Left kidney (tissue), 8 donors: Measurements from ENCODE around the gene SALL3. TPM values are rescaled to one million over a fixed set of nuclear protein-coding genes. Genes with fewer than 3 reads are reported as not detected.
"Not testable (repeated sequence)": the region's sequence is repeated elsewhere in the genome, so short reads cannot be mapped to it uniquely, and the experiment has no call there.

Experiments used
- DNase-seq: peaks from one replicate; pipeline ENCODE4 v3.0.0-alpha.2; 2013
- long read RNA-seq, 8 donors: transcript quantifications; one replicate each; lab custom pipeline, GENCODE V29; 2026
- polyA plus RNA-seq: library from polyadenylated mRNA; unstranded; fragments of 120-200 nt; gene quantifications from one replicate; pipeline ENCODE4 v1.2.1, GENCODE V29; 2013; ENCODE audit not compliant: insufficient read length

The SALL3 gene
- polyA plus RNA-seq = 9.6 TPM
- long read RNA-seq, donor 1, partial matches to known transcripts = 6 of 8 reads
- long read RNA-seq, donor 1, other reads (novel, unspliced or antisense) = 0 of 8 reads
- long read RNA-seq, donor 2, partial matches to known transcripts = 0 of 3 reads
- long read RNA-seq, donor 2, other reads (novel, unspliced or antisense) = 0 of 3 reads
- long read RNA-seq, donor 3 = 0 reads
- long read RNA-seq, donor 4 = 0 reads
- long read RNA-seq, donor 5, partial matches to known transcripts = 0 of 4 reads
- long read RNA-seq, donor 5, other reads (novel, unspliced or antisense) = 0 of 4 reads
- long read RNA-seq, donor 6, partial matches to known transcripts = 0 of 1 reads
- long read RNA-seq, donor 6, other reads (novel, unspliced or antisense) = 0 of 1 reads
- long read RNA-seq, donor 7, partial matches to known transcripts = 5 of 6 reads
- long read RNA-seq, donor 7, other reads (novel, unspliced or antisense) = 0 of 6 reads
- long read RNA-seq, donor 8 = 0 reads

DNA sequence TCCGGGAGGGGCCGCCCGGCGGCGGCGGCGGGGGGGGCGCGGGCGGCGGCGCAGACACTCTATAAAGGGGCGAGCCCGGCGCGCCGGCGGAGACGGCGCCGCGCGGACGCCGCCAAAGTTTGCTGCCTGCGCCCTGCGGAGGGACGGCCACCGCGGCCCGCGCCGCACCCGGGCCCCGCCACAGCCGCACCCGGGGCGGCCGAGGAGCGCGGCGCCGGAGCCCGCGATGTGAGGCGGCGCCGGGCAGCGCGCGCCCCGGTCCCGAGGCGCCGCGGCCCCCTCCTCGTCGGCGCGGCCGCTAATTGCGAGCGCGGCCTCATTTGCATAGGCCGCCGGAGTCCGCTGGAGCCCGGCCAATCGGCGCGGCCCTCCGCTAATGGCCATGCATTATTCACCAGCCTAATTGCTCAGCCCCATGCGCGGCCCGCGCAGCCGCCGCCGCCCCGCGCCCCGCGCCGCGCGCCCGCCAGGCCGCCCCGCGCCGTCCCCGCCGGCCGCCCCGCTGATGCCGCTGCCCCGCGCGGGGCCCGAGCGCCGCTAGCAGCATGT, at the start of gene SALL3:
TSS of gene SALL3 (plus strand) at position 89 of the 549 bp plus-strand sequence. CDS start at position 546, 457 bp downstream.
- DNase-seq = no peak

DNA sequence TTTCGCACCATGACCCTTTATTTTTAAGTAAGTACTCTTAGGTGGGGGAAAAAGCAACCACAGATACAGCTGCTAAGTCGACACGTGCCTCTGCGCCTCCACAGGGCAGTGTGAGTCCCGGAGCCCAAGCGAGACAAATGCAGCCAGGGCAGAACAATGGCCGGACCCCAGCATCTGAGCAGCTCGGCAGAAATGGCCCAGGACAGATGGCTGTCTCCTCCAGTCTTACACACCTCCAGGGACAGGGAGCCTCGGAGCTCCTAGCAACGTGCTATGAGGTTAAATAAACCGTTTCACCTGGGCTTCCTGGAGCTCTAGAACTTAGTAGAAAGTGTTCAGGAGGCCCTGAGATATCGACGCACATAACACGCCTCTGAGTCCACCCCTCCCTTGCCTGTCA, 47.3 kb upstream of the SALL3 start:
- DNase-seq = no peak

DNA sequence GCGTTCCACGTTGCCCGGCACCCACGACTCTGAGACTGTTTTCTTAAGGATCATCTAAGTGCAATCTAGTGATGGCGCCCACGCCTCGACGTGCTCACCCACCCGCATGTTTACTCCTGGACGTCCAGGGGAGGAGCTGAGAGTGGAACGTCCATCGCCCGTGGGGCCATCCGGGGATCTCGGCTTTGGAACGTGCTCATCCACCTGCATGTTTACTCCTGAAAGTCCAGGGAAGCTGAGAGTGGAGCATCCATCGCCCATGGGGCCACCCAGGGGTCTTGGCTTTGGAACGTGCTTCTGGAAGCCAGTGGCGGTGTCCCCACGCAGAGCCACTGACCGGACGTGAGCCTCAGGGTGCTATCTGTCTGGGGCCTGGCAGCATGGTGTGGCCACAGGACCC, 45.6 kb upstream of the SALL3 start:
- no peak for DNase-seq

DNA sequence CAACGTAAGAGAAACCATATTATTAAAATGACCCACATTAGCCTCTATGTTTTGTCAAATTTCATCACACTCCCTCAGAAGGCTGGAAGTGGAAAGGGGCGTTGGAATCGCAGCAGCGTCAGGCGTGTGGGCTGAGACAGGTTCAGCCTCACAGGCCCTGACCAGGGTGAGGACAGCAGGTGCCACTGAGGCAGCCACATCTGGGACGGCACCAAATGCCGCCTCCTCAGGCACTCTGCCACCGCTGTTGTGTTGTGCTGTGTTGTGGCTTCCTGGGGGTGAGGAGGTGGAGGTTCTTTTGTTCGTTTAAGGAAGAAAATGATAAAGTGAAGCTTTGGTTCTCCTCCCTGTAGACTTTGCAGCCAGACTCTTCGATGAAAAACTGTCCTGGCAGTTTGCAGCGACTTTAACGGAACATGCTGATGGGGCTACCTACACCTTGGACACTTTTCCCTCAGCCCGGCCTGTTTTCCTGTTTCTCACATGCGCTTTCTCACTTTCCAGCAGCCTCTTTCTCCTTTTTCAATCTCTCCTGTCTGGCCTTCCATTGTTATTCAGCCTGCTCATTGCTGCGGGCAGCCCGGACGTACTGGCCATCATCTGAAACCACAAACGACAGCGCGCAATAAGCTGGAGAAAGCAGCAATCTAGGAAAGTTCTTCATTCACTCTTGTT, 44.9 kb upstream of the SALL3 start:
- DNase-seq = no peak

DNA sequence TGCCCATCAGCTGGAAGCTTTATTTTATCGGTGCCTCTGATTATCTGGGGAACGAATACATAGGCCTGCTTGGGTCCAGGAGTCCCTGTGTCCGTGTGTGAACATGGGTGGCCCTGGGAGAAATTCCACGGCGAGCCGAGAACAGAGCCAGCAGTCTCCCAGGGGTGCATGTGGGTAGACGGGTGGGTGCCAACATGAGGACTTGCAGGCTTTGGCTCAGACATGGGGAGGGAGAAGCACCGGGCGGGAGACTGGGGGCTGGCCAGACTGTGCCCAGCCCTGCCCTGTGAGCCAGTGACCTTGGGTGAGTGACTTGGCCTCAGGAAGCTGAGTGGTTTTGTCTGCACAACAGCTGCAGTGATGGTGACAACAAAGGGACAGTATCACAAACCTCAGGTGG, 44.2 kb upstream of the SALL3 start:
- no peak for DNase-seq

DNA sequence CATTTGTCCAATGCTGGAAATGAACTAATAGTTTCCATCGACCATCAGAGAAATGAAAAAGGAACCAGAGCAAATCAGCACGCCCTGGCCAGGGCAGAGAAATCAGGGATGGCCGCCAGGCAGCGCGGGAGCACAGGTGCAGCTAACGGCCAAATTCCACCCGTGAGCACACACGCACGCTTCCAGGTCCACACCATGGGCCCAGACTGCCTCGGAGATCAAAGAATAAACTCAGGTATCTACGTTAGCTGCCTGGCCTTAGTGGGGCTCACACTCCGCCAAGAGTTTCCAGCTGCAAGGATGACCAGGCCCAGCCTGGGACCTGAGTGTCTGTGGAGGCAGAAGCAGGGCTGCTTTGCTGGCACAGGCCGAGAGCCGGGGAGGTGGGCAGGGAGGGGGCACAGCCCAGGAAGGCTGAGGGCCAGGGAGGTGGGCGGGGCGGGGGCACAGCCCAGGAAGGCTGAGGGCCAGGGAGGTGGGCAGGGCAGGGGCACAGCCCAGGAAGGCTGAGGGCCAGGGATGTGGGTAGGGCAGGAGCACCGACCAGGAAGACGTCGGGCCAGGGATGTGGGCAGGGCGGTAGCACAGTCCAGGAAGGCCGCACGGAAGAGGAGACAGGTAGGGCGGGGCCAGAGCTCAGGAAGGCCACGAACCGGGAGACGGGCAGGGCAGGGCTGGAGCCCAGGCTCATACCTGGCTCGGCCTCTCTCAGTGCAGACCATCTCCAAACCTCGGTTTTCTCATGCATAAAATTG, 43.2 kb upstream of the SALL3 start:
- DNase-seq = no peak

DNA sequence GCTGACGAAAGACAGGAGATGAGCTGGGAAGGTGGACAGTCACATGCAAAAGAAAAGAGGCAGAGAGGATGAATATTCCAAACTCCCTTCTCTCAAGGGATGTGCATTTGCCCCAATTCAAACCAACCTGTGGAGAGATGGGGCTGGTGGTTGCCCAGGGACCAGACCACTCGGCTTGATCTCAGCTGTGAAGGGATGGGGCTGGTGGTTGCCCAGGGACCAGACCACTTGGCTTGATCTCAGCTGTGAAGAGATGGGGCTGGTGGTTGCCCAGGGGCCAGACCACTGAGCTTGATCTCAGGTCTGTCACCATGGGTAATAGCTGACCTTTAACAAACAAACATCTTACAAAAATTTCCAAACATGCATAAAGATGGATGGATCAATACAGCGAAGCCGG, 42.5 kb upstream of the SALL3 start:
- DNase-seq = no peak

DNA sequence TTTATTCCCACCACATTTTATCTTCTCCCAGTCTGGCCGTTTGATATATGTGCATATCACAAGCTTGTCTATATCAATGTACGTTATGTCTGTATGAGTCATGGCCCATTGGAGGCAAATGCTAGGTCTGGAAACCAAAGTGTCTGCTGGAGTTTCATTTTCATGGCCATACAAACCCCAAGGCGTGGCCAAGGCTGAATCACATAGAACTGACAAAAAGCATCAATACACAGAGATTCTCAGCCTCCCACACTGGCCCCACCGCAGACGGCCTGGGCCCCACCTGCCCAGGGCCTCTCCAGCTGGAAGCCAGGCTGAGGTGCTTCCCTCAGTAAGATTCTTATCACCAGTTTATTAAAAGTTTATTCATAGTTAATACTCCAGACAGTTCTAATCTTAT, 40.5 kb upstream of the SALL3 start:
- no peak for DNase-seq

DNA sequence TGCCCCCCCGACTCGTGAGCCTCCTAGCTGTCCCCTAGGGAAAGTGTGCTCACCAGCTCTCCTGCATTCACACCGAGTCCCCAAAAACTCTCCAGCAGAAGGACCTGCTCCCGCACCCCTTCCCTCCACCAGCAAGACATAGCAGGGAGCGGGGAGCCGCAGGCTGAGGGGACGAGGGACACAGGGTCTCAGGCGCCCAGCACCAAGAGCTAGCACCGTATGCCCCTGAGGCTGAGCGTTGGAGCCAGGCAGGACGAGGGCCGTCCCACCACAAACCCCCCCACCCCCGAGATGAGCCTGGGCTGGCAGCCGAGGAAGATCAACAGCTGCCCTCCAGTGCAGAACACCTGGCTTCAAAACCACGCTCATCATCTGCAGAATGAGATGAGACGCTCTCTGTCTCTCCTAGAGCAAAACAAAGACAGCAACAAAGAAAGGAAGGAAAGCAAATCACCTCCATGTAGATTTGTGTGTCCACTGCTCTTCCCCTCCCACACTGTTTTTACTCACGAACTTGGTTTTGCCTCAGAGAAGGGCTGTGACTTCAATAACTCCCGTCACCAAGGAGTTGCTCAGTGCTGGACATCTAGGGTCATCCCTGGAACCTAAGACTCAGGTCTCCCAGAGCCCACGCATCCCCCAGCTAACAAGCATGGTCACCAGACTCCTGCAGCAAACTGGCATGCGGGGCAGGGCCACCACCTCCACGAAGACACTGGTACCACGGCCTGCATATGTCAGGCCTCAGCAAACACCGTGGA, 39.7 kb upstream of the SALL3 start:
- DNase-seq = peak; percentile 24

DNA sequence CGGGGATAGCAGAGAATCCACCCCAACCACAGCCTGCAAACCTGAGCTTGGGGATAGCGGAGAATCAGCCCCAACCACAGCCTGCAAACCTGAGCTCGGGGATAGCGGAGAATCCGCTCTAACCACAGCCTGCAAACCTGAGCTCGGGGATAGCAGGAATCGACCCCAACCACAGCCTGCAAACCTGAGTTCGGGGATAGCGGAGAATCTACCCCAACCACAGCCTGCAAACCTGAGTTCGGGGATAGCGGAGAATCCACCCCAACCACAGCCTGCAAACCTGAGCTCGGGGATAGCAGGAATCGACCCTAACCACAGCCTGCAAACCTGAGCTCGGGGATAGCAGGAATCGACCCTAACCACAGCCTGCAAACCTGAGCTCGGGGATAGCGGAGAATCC, 37.4 kb upstream of the SALL3 start:
- DNase-seq = not testable (repeated sequence)

DNA sequence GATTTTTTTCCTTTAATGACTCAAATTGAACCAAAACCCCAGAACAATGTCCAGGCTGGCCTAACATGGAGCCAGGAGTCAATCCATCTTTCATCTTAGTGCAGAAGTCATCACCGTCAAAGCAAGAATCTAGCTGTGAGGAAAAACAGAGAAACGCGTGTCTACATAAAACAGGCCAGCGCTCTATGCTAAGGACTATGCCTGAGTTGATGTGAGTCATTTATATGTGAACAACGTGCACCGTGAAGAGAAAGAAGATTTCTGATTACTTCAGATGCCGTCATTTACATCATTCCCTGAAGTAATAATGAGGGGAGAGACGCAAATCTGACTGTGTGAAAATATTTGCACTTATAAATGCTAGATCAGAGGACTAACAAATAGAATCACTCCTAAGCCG, 34.0 kb upstream of the SALL3 start:
- no peak for DNase-seq

DNA sequence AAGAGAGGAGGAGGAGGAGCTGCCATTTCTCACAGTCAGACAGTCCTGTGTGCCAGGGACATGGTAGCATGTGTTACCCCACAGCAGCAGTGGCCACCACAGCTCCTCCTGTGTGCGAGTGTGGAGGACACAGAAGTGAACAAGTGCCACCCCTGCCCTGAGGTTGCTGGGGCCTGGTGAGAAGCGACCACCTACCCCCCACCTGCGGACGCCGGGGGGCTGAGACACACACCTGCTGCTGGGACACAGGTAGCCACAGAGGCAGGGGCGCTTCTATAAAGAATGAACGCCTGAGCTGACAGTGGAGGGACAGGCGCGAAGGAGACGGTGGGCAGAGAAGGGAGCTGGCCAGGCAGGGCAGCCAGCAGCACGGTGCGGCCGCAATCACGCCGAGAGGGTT, 32.3 kb upstream of the SALL3 start:
- DNase-seq = no peak

DNA sequence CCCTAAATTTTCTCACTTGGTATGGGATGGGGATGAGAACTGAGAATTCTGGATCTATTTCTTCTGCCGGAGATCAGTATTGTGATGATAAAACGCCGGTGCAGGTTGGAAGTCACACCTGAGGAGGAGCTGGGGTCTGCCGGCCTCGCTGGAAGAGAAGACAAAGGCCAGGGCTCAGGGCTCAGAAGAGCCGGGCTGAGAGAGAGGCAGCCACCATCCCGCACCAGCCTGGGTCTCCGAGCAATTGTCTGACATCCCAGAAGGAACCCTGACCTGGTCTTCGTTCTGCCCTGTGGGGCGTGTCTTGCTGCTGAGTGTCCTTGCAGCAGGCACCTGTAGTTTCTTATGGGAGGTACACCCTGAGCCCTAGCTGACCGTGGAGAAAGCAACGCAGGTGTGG, 31.4 kb upstream of the SALL3 start:
- no peak for DNase-seq

DNA sequence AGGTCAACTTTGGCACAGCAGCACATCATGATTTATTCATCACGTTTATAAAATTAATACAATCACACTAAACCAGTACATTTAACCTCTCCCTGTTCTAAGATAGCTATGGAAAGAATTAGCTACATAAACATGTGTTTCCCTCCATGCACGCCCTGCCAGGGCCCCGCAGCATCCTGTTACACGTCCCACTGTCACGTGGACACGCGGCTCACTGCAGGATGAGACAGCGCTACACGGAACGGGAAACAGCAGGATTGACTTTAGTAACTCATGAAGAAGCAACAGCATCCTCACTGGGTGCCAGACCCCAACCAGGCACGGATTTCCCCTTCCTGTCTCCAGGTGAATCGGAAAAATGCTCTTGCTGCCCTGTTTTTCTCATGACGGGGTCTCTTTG, 30.9 kb upstream of the SALL3 start:
- DNase-seq = no peak

DNA sequence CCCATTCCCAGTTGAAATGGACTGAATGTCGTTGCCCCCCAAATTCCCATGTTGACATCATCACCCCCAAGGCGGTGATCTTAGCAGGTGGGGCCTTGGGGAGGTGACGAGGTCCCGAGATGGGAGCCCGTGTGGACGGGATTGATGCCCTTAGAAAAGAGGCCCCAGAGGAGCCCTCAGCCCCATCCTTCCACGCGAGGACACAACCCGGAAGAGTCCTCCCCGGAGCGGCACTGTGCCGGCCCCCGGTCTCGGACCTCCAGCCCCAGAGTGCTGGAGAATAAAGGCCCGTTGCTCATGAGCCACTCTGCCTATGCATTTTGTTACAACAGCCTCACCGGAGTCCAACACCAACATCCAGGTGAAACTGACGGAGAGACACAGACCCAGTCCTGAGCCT, 30.4 kb upstream of the SALL3 start:
- DNase-seq = no peak

DNA sequence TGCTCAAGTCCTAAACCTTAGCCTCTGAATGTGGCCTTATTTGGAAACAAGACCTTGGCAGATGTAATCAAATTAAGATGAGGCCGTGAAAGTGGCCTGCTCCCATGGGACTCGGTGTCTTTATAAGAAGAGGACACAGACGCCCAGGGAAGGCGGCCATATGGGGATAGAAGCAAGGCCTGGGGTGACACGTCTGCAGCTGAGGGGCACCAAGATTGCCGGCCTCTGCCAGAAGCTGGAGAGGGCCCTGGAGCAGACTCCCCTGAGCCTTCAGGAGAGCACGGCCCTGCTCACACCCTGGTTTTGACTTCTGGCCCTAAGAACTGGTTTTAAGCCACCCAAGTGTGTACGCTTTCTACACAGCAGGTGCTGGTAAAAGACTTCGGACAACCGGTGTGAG, 29.2 kb upstream of the SALL3 start:
- no peak for DNase-seq

DNA sequence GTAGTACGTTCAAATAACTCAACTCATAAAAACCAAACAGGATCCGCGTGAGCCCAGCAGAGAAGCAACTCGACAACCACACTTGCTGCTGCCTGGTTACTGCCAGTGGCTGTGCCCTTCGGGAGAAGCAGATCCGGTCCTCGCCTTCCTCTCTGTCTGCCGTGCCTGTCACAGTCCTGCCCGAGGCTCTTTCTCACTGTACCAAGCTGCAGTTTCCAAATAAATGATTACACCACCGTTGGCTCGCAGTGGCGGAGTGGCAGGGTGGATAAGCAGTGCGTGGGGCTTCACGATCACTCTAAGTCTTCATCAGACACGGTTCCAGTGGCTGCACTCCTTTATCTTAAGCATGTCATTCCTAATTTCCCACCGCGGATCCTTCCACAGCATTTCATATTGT, 26.1 kb upstream of the SALL3 start:
- no peak for DNase-seq

DNA sequence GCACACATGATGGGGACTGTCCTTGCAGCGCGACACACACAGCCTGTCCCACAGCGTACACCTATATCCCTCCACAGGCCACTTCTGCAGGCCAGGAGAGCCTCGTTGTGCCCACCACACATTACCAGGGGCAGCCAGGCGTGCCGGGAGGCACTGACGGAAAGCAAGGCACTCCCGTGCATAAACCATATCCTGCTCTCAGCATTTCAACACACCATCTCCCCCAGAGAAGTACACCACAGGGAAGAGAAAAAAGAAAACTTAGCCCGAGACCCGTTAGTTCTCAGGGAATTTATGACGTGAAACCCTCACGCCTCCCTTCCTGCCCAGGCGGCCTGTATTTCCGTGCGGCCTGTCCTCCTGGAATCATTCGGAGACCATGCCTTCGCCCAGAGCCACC, 24.6 kb upstream of the SALL3 start:
- no peak for DNase-seq

DNA sequence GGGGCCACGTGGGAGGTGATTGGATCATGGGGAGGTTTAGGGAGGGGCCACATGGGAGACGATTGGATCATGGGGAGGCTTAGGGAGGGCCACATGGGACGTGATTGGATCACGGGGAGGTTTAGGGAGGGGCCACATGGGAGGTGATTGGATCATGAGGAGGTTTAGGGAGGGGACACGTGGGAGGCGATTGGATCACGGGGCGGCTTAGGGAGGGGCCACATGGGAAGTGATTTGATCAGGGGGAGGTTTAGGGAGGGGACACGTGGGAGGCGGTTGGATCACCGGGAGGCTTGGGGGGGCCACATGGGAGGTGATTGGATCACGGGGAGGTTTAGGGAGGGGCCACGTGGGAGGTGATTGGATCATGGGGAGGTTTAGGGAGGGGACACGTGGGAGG, 22.5 kb upstream of the SALL3 start:
- DNase-seq = no peak

DNA sequence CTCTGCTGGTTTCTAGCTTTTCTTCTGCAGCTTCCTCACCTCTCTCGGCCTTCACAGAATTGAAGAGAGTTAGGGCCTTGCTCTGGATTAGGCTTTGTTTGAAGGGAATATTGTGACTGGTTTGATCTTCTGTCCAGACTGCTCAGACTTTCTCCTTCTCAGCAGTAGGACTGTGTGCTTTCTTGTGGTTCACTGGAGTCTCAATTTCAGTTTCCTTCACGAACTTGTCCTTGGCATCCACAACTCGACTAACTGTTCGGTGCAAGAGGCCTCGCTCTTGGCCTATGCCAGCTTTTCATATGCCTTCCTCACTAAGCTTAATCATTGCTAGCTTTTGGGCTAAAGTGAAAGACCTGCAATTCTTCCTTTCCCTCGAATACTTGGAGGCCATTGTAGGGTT, 18.9 kb upstream of the SALL3 start:
- DNase-seq = no peak

DNA sequence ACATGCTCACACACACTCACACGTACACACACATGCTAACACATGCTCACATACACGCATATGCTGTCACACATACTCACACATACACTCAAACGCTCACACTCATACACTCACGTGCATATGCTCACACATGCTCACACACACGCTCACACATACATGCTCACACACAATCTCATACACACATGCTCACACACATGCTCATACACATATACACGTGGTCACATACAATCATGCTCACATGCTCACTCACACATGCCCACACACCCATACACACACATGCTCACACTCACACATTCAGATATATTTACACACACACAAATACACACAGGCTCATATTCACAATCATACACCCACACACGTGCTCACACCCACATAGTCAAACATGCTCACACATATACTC, 17.5 kb upstream of the SALL3 start:
- DNase-seq = no peak

DNA sequence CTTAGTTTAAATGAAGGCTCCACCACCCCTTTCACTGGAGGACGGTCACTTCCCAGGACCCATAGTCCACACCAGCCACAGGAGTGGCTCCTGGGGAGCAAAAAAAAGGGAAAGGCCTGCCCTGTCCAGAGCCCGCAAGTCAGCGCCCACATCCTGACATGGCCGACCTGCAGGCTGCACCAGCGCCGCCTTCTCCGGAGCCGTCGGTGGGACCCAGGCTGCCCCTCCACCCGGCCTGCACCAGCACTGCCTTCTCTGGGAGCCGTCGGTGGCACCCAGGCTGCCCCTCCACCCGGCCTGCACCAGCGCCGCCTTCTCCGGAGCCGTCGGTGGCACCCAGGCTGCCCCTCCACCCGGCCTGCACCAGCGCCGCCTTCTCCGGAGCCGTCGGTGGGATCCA, 14.9 kb upstream of the SALL3 start:
- not testable (repeated sequence) for DNase-seq
